Measurements from ENCODE around the gene PLCL2.
A peak's percentile ranks its signal among the peaks of the same experiment; 100 is the strongest.

The PLCL2 gene

DNA sequence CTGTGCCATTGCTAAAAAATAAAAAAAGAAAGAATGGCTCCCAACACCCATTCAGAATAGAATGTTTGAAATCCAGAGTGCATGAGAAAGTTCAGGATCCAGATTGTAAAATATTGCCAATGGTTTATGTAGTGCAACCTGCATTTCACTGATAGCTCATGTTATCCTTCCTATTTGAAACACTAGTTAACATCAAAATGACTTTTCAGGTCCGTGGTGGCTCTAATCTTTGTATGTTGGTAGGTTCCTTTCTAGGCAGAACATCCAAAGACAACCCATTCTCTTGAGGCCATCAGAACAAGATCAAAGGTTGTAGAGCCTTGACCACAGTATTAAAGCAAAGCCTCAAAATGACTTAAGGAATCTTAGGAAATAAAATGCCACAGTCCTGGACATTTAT is 51.0 kb downstream of the PLCL2 start:
- Histone ChIP-seq H3K27me3 (no peaks in the 10 kb centered on the region), H3K36me3 (no peaks in the 10 kb centered on the region), H3K27ac (no peak overlapping the region), H3K4me3 (ENCODE audit: low read depth in 1 of 2, low read length in 1 of 2) (no peak overlapping the region), H3K9me3 (no peaks in the 10 kb centered on the region), H3K4me1 (ENCODE audit: control insufficient read depth in 1 of 2, insufficient read depth in 1 of 2, low read depth in 1 of 2, low read length in 1 of 2) (peaks cover 28 to 67% of the 10 kb centered on the region in 2 experiments)
- TF ChIP-seq, protein P1, sequence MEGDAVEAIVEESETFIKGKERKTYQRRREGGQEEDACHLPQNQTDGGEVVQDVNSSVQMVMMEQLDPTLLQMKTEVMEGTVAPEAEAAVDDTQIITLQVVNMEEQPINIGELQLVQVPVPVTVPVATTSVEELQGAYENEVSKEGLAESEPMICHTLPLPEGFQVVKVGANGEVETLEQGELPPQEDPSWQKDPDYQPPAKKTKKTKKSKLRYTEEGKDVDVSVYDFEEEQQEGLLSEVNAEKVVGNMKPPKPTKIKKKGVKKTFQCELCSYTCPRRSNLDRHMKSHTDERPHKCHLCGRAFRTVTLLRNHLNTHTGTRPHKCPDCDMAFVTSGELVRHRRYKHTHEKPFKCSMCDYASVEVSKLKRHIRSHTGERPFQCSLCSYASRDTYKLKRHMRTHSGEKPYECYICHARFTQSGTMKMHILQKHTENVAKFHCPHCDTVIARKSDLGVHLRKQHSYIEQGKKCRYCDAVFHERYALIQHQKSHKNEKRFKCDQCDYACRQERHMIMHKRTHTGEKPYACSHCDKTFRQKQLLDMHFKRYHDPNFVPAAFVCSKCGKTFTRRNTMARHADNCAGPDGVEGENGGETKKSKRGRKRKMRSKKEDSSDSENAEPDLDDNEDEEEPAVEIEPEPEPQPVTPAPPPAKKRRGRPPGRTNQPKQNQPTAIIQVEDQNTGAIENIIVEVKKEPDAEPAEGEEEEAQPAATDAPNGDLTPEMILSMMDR (IDR thresholded peaks at IDR 0.05): no peak

DNA sequence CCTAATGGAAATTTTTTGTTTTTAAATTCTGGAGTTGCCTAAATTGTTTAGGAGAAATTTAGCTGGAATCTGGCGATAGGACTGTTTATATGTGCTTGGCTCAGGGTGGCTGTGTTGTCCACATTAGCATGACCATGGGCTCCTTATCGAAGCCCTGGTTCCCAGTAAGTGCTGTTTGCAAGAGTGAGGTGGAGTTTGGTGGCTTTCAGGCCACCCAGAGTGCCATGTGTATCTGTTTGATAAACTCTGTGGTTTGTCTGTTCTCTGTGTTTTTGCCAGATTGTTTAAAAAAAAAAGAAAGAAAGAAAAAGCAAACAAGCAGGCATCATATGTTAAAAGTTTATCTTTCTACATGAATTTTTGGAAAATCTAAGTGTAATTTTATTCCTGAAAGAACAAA is 51.5 kb downstream of the PLCL2 start:
- H3K36me3 ChIP-seq: no peaks in the 10 kb centered on the region
- H3K27ac ChIP-seq: no peak overlapping the region
- peaks cover 28 to 69% of the 10 kb centered on the region in 2 experiments for H3K4me1 ChIP-seq (ENCODE audit: control insufficient read depth in 1 of 2, insufficient read depth in 1 of 2, low read depth in 1 of 2, low read length in 1 of 2)
- TF ChIP-seq, protein P1 (IDR thresholded peaks at IDR 0.05): no peak
- no peaks in the 10 kb centered on the region for H3K27me3 ChIP-seq
- no peak overlapping the region for H3K4me3 ChIP-seq (ENCODE audit: low read depth in 1 of 2, low read length in 1 of 2)
- H3K9me3 ChIP-seq: no peaks in the 10 kb centered on the region

DNA sequence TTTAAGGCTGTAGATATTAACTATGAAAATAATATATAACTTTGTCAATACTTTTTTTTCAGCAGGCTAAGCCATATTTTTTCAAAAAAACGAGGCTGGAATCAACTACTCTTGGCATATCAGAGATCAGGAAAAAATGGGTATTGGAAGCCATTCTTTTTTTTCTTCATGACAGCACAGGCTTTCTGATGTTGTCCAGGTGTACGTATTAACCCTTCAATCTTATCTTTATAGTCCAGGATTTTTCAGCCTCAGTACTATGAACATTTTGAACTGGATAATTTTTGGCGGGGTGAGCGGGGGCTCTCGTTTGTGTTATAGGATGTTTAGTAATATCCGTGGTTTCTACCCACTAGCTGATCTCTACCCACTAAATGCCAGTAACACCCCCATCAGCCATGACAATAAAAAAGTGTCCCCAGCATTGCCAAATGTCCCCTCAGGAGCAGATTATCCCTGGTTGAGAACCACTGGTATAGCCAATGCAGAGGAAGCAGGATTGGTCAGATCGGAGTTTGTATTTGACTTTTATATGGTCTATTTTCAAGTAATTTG is 52.0 kb downstream of the PLCL2 start:
- peak overlapping the region in 1 of 2 experiments; percentile 2 for H3K4me3 ChIP-seq (ENCODE audit: low read depth in 1 of 2, low read length in 1 of 2)
- H3K27ac ChIP-seq: no peak overlapping the region
- peaks cover 28 to 69% of the 10 kb centered on the region in 2 experiments for H3K4me1 ChIP-seq (ENCODE audit: control insufficient read depth in 1 of 2, insufficient read depth in 1 of 2, low read depth in 1 of 2, low read length in 1 of 2)

DNA sequence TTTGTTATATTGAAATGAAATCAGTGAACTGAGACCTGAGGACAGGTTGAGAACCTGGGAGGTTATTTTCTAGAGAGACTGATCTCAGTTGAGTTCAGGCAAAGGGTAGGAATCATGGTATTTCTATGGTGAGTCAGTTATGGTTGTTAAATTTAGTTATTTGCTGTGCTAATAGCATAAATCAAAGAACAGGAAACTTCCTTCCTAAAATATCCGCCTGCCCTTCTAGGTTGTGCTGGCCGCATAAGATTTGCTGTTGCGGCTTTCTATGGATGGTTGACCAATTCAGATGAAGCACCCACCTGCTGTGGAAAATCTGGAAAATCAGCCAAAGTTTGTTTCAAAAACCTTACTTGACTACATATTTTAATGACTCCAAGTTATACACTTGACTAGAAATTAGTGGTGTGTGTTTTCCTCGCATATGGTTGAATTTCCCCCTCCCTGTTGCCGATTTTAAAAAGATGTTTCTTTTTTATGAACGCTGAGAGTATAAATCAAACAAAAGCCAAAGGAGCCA is 52.6 kb downstream of the PLCL2 start:
- TF ChIP-seq, protein P1 (IDR thresholded peaks at IDR 0.05): no peak
- H3K27me3 ChIP-seq: no peaks in the 10 kb centered on the region
- H3K36me3 ChIP-seq: no peaks in the 10 kb centered on the region
- peaks cover 28 to 73% of the 10 kb centered on the region in 2 experiments for H3K4me1 ChIP-seq (ENCODE audit: control insufficient read depth in 1 of 2, insufficient read depth in 1 of 2, low read depth in 1 of 2, low read length in 1 of 2)
- H3K27ac ChIP-seq: no peak overlapping the region
- H3K9me3 ChIP-seq: no peaks in the 10 kb centered on the region
- peak overlapping the region in 1 of 2 experiments; percentile 2 for H3K4me3 ChIP-seq (ENCODE audit: low read depth in 1 of 2, low read length in 1 of 2)

More for the DNA sequence above, 52.0 kb downstream of the PLCL2 start:
- TF ChIP-seq, protein P1 (IDR thresholded peaks at IDR 0.05): no peak
- no peaks in the 10 kb centered on the region for H3K9me3 ChIP-seq
- no peaks in the 10 kb centered on the region for H3K36me3 ChIP-seq
- no peaks in the 10 kb centered on the region for H3K27me3 ChIP-seq

DNA sequence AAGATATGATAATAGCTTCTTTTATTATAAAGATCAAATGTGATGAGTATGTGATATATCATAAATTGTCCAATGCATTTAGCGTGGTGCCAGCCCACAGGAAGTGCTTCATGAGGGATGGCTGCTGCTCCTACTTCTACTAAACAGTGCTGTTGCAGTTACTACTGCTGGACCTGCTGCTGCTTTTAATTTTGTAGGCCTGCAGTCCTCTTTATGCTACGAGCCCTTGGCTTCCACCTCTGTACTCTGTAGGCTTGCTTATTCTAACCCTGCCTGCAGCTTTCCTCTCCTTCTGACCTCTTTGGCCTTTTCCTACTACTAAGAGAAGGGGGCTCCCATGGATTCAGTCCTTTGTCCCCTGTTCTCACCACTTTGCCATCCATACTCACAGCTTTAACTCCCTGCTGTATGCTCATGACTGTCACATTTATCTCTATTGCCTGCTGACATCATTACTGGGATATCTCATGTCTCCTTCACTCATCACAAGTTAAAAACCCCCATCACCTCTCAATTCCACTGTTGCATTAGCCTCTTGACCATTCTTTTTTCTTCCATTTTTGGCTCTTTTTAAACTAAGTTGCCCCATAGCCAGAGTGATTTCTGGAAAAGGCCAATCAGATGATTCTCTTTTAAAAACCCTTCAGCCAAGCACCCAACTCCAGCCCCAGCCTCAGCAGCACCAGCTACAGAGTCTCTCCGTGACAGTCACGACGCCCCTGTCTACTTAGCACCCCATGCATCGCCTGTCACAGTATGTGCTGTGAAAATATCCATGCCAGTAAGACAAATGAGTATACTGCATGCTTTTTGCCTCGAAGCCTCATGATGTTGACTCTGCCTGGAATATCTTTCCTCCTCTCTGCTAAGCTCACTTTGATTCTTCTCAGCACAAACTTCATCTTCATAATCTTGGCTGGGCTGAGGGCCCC is 56.3 kb downstream of the PLCL2 start:
- Histone ChIP-seq H3K27ac (no peak overlapping the region), H3K9me3 (no peaks in the 10 kb centered on the region), H3K27me3 (no peaks in the 10 kb centered on the region), H3K36me3 (no peaks in the 10 kb centered on the region), H3K4me3 (ENCODE audit: low read depth in 1 of 2, low read length in 1 of 2) (no peak overlapping the region), H3K4me1 (ENCODE audit: control insufficient read depth in 1 of 2, insufficient read depth in 1 of 2, low read depth in 1 of 2, low read length in 1 of 2) (peaks cover 28 to 51% of the 10 kb centered on the region in 2 experiments)
- TF ChIP-seq, protein P1 (IDR thresholded peaks at IDR 0.05): no peak

Data from neutrophil (primary cell).